NCI-H2196 (cell line): ENCODE measurements around the gene GSN.

Experiments used
- DNase-seq: peaks from one replicate; lab custom pipeline; 2025; ENCODE audit not compliant: unreplicated experiment; lab: John Stamatoyannopoulos, UW

Gene GSN

DNA sequence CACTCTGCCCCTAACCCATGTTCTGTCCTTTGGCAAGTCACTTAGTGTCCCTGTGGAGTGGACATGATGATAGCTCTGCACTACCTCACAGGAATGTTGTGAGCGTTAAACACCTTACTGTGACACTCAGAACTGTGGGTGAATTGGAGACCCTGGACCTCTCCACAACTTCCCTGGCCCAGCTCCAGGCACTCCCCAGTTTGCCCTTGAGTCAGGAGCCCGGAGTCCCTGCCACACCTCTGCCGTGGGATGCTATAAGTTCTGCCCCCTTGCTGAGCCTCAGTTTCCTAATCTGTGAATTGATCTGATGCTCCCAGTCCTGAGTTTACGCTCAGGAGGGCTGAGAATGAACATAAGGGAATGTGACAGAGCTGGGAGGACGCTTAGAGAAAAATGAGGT lies 34.4 kb downstream of the GSN start:
- no peak for DNase-seq

- DNase-seq = no peak
Observed at GRCh38 chr9:121302786-121303185, 34.8 kb downstream of the GSN start.

- no peak for DNase-seq
Observed at GRCh38 chr9:121303456-121304451, 35.8 kb downstream of the GSN start.

DNA sequence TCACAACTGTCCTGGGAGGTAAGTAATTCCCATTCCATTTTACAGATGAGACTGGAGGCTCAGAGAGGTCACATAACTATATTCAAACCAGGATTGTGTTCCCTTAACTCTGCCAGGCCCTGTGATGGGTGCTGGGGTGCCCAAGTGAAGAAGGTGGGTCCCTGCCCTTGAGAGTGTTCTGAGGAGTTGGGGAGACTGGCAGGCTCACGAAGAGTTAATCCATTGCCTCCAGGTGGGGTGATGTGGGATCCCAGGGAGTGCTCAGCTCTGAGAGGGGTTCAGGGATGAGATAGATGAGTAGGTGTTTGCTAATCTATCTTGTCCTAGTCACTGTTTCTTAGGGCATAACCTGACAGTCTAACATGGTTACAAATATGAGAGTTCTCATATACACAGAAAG lies 36.7 kb downstream of the GSN start:
- no peak for DNase-seq

DNA sequence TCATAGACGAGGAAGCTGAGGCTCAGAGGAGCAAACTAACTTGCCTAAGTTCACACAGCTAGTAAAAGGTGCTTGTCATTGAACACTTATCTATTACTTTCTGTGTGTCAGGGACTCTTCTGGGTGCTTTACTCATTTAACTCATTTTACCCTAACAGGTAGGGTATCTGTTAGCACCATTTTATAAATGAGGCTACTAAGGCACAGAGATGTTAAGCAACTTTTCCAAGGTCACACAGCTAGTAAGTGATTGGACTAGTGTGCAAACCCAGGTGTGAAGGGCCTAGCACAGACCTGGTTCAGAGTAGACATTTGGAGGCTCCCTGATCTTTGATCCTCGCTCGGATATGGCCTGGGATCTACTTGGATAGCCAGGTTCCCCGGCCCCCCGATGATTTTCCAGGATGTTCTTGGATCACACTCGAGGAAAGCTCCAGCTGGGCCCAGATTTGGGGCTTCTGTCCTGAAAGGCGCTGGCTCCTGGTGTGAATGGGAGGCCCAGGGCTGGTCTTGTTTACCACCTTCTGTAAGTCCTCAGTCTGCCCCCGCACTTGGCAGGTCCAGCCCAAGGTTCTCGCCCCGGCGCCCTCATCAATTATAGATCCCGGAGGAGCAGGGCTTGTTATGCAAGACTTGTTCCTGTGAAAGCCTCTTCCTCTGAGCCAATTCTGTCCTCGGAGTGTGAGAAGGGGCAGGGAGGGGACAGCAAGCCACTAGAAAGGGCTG lies 37.5 kb downstream of the GSN start:
- no peak for DNase-seq

DNA sequence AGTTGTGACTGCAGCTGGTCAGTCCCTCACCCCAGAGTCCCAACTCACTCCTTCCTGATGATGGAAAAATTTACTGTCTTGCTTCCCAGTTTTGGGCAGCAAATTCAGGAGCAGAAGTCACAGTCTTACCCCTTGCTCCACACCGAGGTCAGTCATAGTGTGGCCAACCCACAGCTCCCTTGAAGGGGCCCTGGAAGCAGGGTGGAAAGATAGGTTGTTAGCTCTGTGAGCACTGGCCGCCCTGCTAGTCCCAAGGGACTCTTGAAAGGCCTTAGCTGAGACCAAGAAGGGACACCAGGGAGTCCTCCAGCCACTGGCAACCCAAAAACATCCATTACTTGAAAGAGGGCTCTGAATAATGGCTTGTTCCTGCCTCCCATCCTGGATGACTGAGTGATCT lies 40.0 kb downstream of the GSN start:
- no peak for DNase-seq

GRCh38 chr9:121308765-121309164 lies 40.8 kb downstream of the GSN start:
- no peak for DNase-seq

- DNase-seq = no peak
Observed at GRCh38 chr9:121309171-121309570, 41.2 kb downstream of the GSN start.

GRCh38 chr9:121309833-121310425 lies 42.0 kb downstream of the GSN start:
- no peak for DNase-seq

GRCh38 chr9:121310571-121310970 lies 42.6 kb downstream of the GSN start:
- no peak for DNase-seq

DNA sequence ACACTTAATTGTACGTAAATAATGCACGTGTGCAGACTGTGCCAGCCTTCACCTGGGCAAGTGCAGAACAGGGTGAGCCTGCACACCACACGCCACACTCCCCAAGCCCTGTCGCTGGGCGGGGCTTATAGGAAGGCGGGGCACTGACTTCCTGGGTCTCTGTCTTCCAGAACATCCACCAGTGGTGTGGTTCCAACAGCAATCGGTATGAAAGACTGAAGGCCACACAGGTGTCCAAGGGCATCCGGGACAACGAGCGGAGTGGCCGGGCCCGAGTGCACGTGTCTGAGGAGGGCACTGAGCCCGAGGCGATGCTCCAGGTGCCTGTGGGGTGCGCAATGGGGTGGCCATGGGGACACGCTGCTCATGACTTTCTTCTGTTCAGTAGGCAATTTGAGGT lies 44.2 kb downstream of the GSN start:
- no peak for DNase-seq

DNA sequence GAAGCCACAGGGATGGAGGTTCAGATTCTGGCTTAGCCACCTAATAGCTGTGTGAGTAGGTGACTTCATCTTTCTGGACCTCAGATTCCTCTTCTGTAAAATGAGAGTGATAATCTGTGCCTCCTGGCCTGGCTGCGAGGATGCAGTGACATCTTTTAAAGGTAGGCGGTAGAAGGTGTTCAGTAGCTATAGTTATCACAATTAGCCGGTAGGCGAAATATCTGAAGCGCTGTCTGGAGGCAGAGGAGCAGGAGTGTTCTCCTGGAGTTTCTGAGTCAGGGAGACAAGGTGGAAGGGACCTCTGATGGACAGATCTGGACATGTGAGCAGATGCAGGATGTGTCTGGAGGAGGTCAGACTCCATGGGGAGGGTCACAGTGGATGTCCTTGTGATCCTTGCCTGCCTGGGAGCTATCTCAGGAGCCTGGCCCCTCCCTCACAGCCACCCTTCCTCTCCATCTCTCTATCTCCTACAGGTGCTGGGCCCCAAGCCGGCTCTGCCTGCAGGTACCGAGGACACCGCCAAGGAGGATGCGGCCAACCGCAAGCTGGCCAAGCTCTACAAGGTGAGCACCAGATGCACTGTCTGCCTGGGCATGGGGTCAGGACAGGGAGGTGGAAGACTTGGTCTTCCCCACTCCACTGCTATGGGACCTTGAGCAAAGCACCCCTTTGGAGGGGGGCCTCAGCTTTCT lies 45.6 kb downstream of the GSN start:
- no peak for DNase-seq

GRCh38 chr9:121316378-121316777 lies 48.4 kb downstream of the GSN start:
- DNase-seq = no peak

- no peak for DNase-seq
Observed at GRCh38 chr9:121316852-121317373, 49.0 kb downstream of the GSN start.

- peak; percentile 8 for DNase-seq
Observed at GRCh38 chr9:121317737-121318630, 50.0 kb downstream of the GSN start.

GRCh38 chr9:121318631-121319382 lies 50.8 kb downstream of the GSN start:
- no peak for DNase-seq

GRCh38 chr9:121319383-121319780 lies 51.4 kb downstream of the GSN start:
- DNase-seq = no peak

DNA sequence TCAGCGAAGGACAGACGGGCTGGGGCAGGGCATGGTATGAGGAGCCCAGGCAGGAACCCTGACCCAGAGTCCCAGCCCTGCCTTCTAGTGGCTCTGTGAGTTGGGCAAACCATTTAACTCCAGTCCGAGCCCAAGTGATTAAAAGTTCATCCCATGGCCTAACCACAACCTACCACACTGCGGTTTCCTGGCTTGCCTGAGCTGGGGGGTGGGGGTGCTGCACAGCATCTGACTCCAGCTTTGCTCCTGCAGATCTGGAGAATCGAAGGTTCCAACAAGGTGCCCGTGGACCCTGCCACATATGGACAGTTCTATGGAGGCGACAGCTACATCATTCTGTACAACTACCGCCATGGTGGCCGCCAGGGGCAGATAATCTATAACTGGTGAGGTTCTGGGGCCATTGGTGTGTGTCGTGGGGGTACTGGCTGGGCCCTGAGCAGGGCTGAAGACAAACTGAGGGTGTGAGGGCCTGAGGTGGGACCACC lies 53.1 kb downstream of the GSN start:
- DNase-seq = no peak
